Pancreas (tissue), 10 donors: Measurements from ENCODE around the gene BFSP2. TPM values are rescaled to one million over a fixed set of nuclear protein-coding genes. Genes with fewer than 3 reads are reported as not detected.
A peak's percentile ranks its signal among the peaks of the same experiment; 100 is the strongest.
"Not testable (repeated sequence)": the region's sequence is repeated elsewhere in the genome, so short reads cannot be mapped to it uniquely, and the experiment has no call there.

Experiments
- ATAC-seq, 4 donors: fragments of 200-7000 bp; cut with Tn5 transposase; one replicate each; pipeline versions ENCODE4 v1.8.0 to v1.9.1; 2020; ENCODE audit warnings: mild to moderate bottlenecking in 4 of 4, moderate library complexity in 4 of 4
- DNase-seq, 6 donors: peaks; one replicate each; pipeline ENCODE4 v3.0.0-alpha.2; 2020
- FAIRE-seq: peaks from 2 replicates; lab custom pipeline; 2012; peaks lifted over from hg19 to GRCh38; lab: Jason Lieb, UNC
- H3K27ac ChIP-seq, 4 donors: fragments of 200-600 bp; sonication (generic); 1 replicate in 3 of 4; 2 replicates in 1 of 4; pipeline versions ENCODE4 v1.5.0 to v1.8.0; 2020
- H3K27me3 ChIP-seq, 4 donors: fragments of 200-600 bp; one replicate each; pipeline ENCODE4 v1.8.0; 2021
- H3K36me3 ChIP-seq, 3 donors: fragments of 200-600 bp; sonication (generic) in 1 of 3; one replicate each; pipeline versions ENCODE4 v1.5.0 to v1.8.0; 2020 to 2021
- H3K4me1 ChIP-seq, 3 donors: fragments of 200-600 bp; one replicate each; pipeline ENCODE4 v1.8.0; 2021
- H3K4me3 ChIP-seq, 4 donors: fragments of 200-600 bp; sonication (generic) in 2 of 4; one replicate each; pipeline versions ENCODE4 v1.5.0 to v1.8.0; 2020 to 2021
- H3K9me3 ChIP-seq, 4 donors: fragments of 200-600 bp; one replicate each; pipeline ENCODE4 v1.8.0; 2021
- WGBS, 2 donors: extraction: QIAGEN DNeasy Blood & Tissue Kit; methylation state at CpG; one replicate each; pipeline ENCODE4 v1.1.7; 2013; 5-methylcytosine and 5-hydroxymethylcytosine counted together
- intact Hi-C, 3 donors: fragments of 100-400 bp; cut with DNase I; formaldehyde crosslinking; loops; one replicate each; pipeline versions ENCODE4 v1.11.1 to v1.14.2; 2022
- polyA plus RNA-seq, 2 donors: library from polyadenylated mRNA; stranded (reverse); fragments of 200-250 nt; gene quantifications; one replicate each; pipeline ENCODE4 v1.2.3, GENCODE V29; 2013
- total RNA-seq, 6 donors: library from RNA; stranded (reverse); fragmentation: NEBNext Ultra II Directional in 4 of 6; extraction: Animal tissue kit (Norgen Biotek cat#: 25700) in 4 of 6; gene quantifications; one replicate each; pipeline versions ENCODE4 v1.2.1 to v1.2.4, GENCODE V29; 2021 to 2023
- TF ChIP-seq, protein P1 (sequence below), 4 donors: fragments of 200-600 bp; sonication (generic) in 3 of 4; IDR thresholded peaks; one replicate each; pipeline versions ENCODE4 v1.5.0 to v1.8.0; 2021; ENCODE audit warnings: antibody characterized with exemption in 4 of 4
- donor health status: healthy with polysubstance abuse.
- donor health status: DM: no; HTN: no; CAD: no; lungs with moderate emphysema.
- donor health status: DM: no; HTN: no; CAD: no.
- donor health status: control.
- donor health status: control.
- donor health status: Bipolar disorder and iron deficiency.
- donor health status: DM: yes; HTN: yes; CAD: no.
- donor health status: DM: no; HTN: no; CAD: no.
- donor health status: DM: no; HTN: no; CAD: no.
- donor health status: DM: yes; HTN: yes; CAD: no.

The BFSP2 gene
- total and polyA plus RNA-seq, 8 donors, result not detected

GRCh38 chr3:133479895-133480669, 80.2 kb downstream of the BFSP2 start:
- peak; percentile 74 to 91 (median 82) for ATAC-seq
- peak overlapping the region; percentile 48 to 63 (median 59) for H3K27ac ChIP-seq
- TF ChIP-seq, protein P1, sequence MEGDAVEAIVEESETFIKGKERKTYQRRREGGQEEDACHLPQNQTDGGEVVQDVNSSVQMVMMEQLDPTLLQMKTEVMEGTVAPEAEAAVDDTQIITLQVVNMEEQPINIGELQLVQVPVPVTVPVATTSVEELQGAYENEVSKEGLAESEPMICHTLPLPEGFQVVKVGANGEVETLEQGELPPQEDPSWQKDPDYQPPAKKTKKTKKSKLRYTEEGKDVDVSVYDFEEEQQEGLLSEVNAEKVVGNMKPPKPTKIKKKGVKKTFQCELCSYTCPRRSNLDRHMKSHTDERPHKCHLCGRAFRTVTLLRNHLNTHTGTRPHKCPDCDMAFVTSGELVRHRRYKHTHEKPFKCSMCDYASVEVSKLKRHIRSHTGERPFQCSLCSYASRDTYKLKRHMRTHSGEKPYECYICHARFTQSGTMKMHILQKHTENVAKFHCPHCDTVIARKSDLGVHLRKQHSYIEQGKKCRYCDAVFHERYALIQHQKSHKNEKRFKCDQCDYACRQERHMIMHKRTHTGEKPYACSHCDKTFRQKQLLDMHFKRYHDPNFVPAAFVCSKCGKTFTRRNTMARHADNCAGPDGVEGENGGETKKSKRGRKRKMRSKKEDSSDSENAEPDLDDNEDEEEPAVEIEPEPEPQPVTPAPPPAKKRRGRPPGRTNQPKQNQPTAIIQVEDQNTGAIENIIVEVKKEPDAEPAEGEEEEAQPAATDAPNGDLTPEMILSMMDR (IDR thresholded peaks at IDR 0.05), result no peak
- peak in 1 of 6 donors; percentile 23 for DNase-seq
- H3K4me3 ChIP-seq, result no peak overlapping the region
- no peaks in the 10 kb centered on the region for H3K27me3 ChIP-seq
- peak; percentile 37 for FAIRE-seq
- H3K36me3 ChIP-seq, result no peaks in the 10 kb centered on the region
- intact Hi-C loops, result no loop called here
- no peaks in the 10 kb centered on the region for H3K4me1 ChIP-seq
- no peaks in the 10 kb centered on the region for H3K9me3 ChIP-seq
- 66 to 71% methylated on average over 7 of the region's 7 CpGs for WGBS, 2 donors

GRCh38 chr3:133482474-133482873, 82.6 kb downstream of the BFSP2 start:
- H3K27ac ChIP-seq, DNase-seq, H3K4me3 ChIP-seq, H3K27me3 ChIP-seq, intact Hi-C loops, H3K4me1 ChIP-seq, ATAC-seq, H3K36me3 ChIP-seq, FAIRE-seq, H3K9me3 ChIP-seq: not testable (repeated sequence)
- 71 to 86% methylated on average over 4 to 5 of the region's 5 CpGs for whole genome bisulfite sequencing, 2 donors

DNA sequence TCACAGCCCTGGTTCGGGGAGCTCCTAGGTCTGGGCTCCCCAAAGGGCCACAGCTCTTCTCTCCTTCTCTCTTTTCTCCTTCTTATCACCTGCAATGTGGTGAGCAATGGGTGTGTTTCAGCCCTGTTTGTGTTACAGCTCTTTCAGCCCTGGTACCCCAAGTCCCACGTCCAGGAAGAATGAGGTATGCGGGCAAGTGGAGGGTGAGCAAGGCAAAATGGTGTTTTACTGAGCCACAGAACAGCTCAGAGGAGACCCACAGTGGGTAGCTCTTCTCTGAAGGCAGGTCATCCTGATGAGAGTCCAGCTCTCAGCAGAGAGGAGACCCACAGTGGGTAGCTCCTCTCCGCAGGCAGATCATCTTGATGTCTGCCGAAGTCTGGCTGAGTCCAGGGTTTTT, 86.8 kb downstream of the BFSP2 start:
- no peak overlapping the region for H3K27ac ChIP-seq
- H3K9me3 ChIP-seq, result no peaks in the 10 kb centered on the region
- H3K4me3 ChIP-seq, result no peak overlapping the region
- DNase-seq (no peak), ATAC-seq (no peak), FAIRE-seq (no peak)
- no peaks in the 10 kb centered on the region for H3K36me3 ChIP-seq
- intact Hi-C loops, result no loop called here
- TF ChIP-seq, protein P1 (IDR thresholded peaks at IDR 0.05), result no peak
- 97 to 99% methylated on average over 5 of the region's 5 CpGs for WGBS, 2 donors
- no peaks in the 10 kb centered on the region for H3K27me3 ChIP-seq
- peaks cover 0 to 5% (median 0%) of the 10 kb centered on the region in 3 donors for H3K4me1 ChIP-seq

DNA sequence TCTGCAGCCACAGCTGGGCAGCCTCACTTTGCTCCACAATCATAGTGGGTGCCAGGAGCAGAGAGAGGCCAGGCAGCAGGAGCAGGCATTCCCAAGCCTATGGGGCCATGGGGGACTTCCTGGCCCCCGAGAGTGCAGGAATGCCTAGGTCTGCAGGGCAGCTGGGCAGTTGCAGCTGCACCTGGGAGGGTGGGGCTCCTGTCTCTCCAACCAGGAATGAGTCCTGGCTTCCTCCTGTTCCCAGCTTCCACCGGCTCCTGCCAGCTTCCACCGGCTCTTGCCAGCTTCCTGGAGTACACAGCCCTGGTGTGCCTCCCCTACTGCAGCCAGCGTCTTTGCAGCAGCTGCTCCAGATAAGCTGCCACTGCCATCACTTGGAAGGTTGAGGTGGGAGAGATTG, 87.3 kb downstream of the BFSP2 start:
- H3K36me3 ChIP-seq, result no peaks in the 10 kb centered on the region
- ATAC-seq (peak; percentile 35 to 76 (median 66)), DNase-seq (peak in 4 of 6 donors; percentile 20 to 57 (median 44)), FAIRE-seq (no peak)
- TF ChIP-seq, protein P1 (IDR thresholded peaks at IDR 0.05), result no peak
- H3K4me1 ChIP-seq, result peaks cover 0 to 5% (median 0%) of the 10 kb centered on the region in 3 donors
- H3K9me3 ChIP-seq, result no peaks in the 10 kb centered on the region
- no peak overlapping the region for H3K27ac ChIP-seq
- H3K4me3 ChIP-seq, result no peak overlapping the region
- H3K27me3 ChIP-seq, result no peaks in the 10 kb centered on the region
- WGBS, 2 donors, result 29 to 34% methylated on average over 4 of the region's 4 CpGs
- intact Hi-C loops, result no loop called here

- Histone ChIP-seq H3K4me3 (no peak overlapping the region), H3K4me1 (peaks cover 0 to 5% (median 0%) of the 10 kb centered on the region in 3 donors), H3K36me3 (no peaks in the 10 kb centered on the region), H3K27me3 (no peaks in the 10 kb centered on the region), H3K27ac (no peak overlapping the region), H3K9me3 (no peaks in the 10 kb centered on the region)
- ATAC-seq (peak; percentile 47 to 72 (median 60)), DNase-seq (peak in 1 of 6 donors; percentile 33), FAIRE-seq (no peak)
- intact Hi-C loops, result no loop called here
- 57 to 61% methylated on average over 1 of the region's 1 CpG for whole genome bisulfite sequencing, 2 donors
- TF ChIP-seq, protein P1 (IDR thresholded peaks at IDR 0.05), result peak; percentile 24 to 62 (median 56)
These were observed 88.2 kb downstream of the BFSP2 start for GRCh38 chr3:133487920-133488540.
